Urinary bladder (tissue), 4 donors: Measurements from ENCODE around the gene MMP15. TPM values are rescaled to one million over a fixed set of nuclear protein-coding genes. Genes with fewer than 3 reads are reported as not detected.
"Not testable (repeated sequence)": the region's sequence is repeated elsewhere in the genome, so short reads cannot be mapped to it uniquely, and the experiment has no call there.

Experiments
- DNase-seq: peaks from one replicate; pipeline ENCODE4 v3.0.0-alpha.2; 2015; ENCODE audit errors: extremely low spot score
- H3K27ac ChIP-seq: one replicate; pipeline ENCODE4 v1.5.1; 2013; ENCODE audit warnings: low read depth, mild to moderate bottlenecking, moderate library complexity
- H3K36me3 ChIP-seq: one replicate; pipeline ENCODE4 v1.6.1; 2013; ENCODE audit warnings: mild to moderate bottlenecking, moderate library complexity; ENCODE audit not compliant: insufficient read depth
- H3K4me1 ChIP-seq: one replicate; pipeline ENCODE4 v1.6.1; 2013; ENCODE audit warnings: mild to moderate bottlenecking, moderate library complexity; ENCODE audit not compliant: insufficient read depth
- H3K4me3 ChIP-seq: one replicate; pipeline ENCODE4 v1.5.1; 2013; ENCODE audit warnings: low read depth, low read length
- WGBS: extraction: QIAGEN DNeasy Blood & Tissue Kit; methylation state at CpG from one replicate; pipeline ENCODE4 v1.1.7; 2013; 5-methylcytosine and 5-hydroxymethylcytosine counted together
- polyA plus RNA-seq: library from polyadenylated mRNA; stranded (reverse); fragments of 200-250 nt; gene quantifications from one replicate; pipeline ENCODE4 v1.2.3, GENCODE V29; 2013
- total RNA-seq: library from RNA; depleted of rRNA; stranded (reverse); fragments of >200 nt; gene quantifications from one replicate; pipeline ENCODE4 v1.2.3, GENCODE V29; 2014
- donor health status: healthy with polysubstance abuse.
- donor health status: healthy.

MMP15 gene
- total RNA-seq (10.6 TPM), polyA plus RNA-seq (11.1 TPM)

- under 1% methylated on average over 90 of the region's 90 CpGs for WGBS
- Histone ChIP-seq H3K36me3 (no peaks in the 10 kb centered on the region), H3K27ac (peak within 1 kb of the TSS; percentile 42), H3K4me1 (no peaks in the 10 kb centered on the region), H3K4me3 (peak within 1 kb of the TSS; percentile 61)
- DNase-seq: no peak
Observed at GRCh38 chr16:58025351-58026138, at the start of gene MMP15. MMP15 (plus strand) TSS chr16:58025754; CDS start chr16:58026351, 597 bp downstream.

DNA sequence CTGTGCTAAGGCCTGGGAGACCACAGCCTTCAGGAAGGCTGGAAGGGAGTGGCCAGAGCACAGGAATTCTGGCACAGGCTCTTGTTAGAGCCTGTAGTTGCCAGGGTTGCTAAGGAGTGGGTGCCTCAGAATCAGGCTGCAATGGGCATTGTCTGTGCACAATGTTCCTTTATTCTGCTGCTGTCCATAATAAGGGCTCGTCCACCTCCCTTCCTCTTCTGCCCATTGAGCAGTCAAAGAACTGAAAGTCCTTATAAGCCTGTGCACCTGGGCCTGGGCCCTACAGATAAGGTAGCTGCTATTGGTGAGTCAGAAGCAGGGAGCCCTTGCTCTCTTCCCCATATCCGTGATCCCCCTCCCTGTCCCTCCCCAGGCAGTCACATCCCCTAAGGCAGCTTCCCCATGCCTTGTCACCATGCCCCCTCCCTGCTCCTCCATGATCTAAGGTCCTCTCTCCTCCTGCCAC, 49.2 kb upstream of the MMP15 start:
- Histone ChIP-seq H3K36me3 (no peaks in the 10 kb centered on the region), H3K4me3 (no peak overlapping the region), H3K27ac (no peak overlapping the region), H3K4me1 (no peaks in the 10 kb centered on the region)
- 41% methylated on average over 2 of the region's 2 CpGs for WGBS
- no peak for DNase-seq

- Histone ChIP-seq H3K27ac (no peak overlapping the region), H3K4me3 (no peak overlapping the region), H3K4me1 (no peaks in the 10 kb centered on the region), H3K36me3 (no peaks in the 10 kb centered on the region)
- DNase-seq: no peak
- WGBS: 81% methylated on average over 12 of the region's 12 CpGs
Observed at GRCh38 chr16:57977418-57978069, 48.0 kb upstream of the MMP15 start.

GRCh38 chr16:57978070-57978465, 47.5 kb upstream of the MMP15 start:
- H3K4me1 ChIP-seq, H3K27ac ChIP-seq, H3K4me3 ChIP-seq, H3K36me3 ChIP-seq, DNase-seq: not testable (repeated sequence)
- 96% methylated on average over 2 of the region's 2 CpGs for WGBS

DNA sequence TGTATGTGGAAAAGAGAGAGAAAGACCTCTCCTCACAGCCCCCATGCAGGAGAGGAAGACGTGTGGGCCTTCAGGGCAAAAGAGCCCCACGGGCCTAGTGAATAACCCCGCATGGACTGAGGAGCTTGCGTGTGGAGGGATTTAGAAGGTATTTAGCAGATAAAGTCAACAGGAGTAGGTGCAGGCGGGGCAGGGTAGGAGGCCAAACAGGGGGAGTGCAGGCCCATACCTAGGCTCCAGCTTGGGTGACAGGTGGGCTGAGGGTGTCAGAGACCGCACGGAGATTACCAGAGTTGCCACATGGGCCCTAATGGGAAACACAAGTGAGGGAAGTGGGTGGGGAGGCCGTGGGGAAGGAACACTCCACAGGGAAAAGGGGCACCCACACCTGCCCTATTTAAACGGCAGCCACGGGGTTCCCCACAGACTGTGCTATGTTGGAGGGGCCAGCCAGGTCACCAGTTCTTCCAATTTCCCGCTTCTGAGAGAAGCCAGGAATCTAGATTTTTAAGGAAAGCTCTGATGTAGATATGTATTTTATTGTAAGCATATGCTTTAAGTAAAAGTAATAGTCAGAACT, 46.5 kb upstream of the MMP15 start:
- H3K4me3 ChIP-seq: no peak overlapping the region
- H3K36me3 ChIP-seq: no peaks in the 10 kb centered on the region
- H3K4me1 ChIP-seq: no peaks in the 10 kb centered on the region
- DNase-seq: no peak
- no peak overlapping the region for H3K27ac ChIP-seq
- WGBS: 80% methylated on average over 11 of the region's 11 CpGs

- Histone ChIP-seq H3K36me3 (no peaks in the 10 kb centered on the region), H3K27ac (no peak overlapping the region), H3K4me3 (no peak overlapping the region), H3K4me1 (no peaks in the 10 kb centered on the region)
- no peak for DNase-seq
- WGBS: 92% methylated on average over 7 of the region's 7 CpGs
Observed at GRCh38 chr16:57981636-57982035, 43.9 kb upstream of the MMP15 start.

DNA sequence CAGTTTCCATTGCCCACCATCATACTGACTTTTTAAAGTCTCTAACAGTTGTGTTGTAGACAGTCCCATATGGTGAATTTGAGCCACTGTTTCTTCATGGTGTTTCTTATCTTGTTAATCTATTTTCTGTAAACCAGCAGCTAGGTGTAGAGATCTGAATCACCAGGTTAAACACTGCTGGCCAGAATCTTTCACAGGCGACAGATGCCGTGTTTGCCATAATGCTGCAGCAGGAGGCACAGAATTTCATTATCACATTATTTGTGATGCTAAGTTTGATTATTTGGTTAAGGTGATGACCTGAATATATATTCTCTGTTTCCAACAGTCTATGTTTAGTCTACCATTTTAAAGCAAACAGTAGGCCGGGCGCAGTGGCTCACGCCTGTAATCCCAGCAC, 43.2 kb upstream of the MMP15 start:
- 61% methylated on average over 5 of the region's 5 CpGs for WGBS
- Histone ChIP-seq H3K36me3 (no peaks in the 10 kb centered on the region), H3K4me3 (no peak overlapping the region), H3K4me1 (no peaks in the 10 kb centered on the region), H3K27ac (no peak overlapping the region)
- no peak for DNase-seq

GRCh38 chr16:57984443-57985203, 40.9 kb upstream of the MMP15 start:
- 9% methylated on average over 64 of the region's 64 CpGs for WGBS
- H3K4me3 ChIP-seq: peak overlapping the region; percentile 49
- peak overlapping the region; percentile 24 for H3K27ac ChIP-seq
- H3K36me3 ChIP-seq: no peaks in the 10 kb centered on the region
- peak; percentile 77 for DNase-seq
- H3K4me1 ChIP-seq: no peaks in the 10 kb centered on the region

GRCh38 chr16:57985204-57986181, 40.1 kb upstream of the MMP15 start:
- Histone ChIP-seq H3K4me1 (no peaks in the 10 kb centered on the region), H3K27ac (peak overlapping the region; percentile 32), H3K4me3 (peak overlapping the region; percentile 49), H3K36me3 (no peaks in the 10 kb centered on the region)
- DNase-seq: no peak
- WGBS: 15% methylated on average over 62 of the region's 62 CpGs

- H3K4me3 ChIP-seq: no peak overlapping the region
- peak overlapping the region; percentile 32 for H3K27ac ChIP-seq
- no peak for DNase-seq
Observed at GRCh38 chr16:57986196-57986595, 39.4 kb upstream of the MMP15 start.

DNA sequence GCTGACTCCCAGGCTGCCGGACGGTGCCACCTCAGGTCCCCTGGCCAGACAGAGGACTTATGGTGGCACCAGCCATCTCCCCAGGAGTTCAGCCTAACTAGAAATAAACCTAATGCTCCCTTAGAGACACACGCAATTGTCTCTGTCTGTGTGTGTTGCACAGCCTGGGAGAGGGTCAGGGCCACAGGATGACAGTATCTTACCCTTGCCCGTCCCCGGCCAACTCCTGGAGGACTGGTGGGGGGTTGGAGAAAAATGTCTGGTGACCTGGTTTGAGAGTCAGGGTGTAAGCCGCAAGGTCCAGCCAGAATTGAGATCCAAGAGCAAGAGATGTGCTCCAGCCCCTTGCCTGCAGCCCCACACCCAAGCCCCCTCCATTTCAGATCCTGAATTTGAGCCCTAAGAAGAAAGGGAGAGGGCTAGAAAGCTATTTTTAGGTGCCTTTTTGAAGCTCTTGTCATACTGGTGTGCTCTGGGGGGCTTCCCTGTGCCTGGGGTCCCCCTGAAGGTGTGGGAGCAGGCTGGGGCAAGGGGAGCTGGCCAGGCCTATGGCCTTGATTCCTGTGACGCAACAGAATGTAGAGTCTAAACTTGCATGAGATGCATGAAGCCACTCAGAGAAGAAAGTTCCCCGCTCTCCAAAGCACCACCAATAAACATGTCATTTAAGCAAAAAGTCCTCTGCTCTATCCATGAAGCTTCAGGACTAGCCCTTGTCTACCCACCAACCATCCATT, 37.9 kb upstream of the MMP15 start:
- 96% methylated on average over 8 of the region's 8 CpGs for WGBS
- Histone ChIP-seq H3K27ac (no peak overlapping the region), H3K4me1 (no peaks in the 10 kb centered on the region), H3K4me3 (no peak overlapping the region), H3K36me3 (no peaks in the 10 kb centered on the region)
- DNase-seq: no peak

More at GRCh38 chr16:57986196-57986595, 39.4 kb upstream of the MMP15 start:
- 65% methylated on average over 9 of the region's 9 CpGs for WGBS
- no peaks in the 10 kb centered on the region for H3K36me3 ChIP-seq
- no peaks in the 10 kb centered on the region for H3K4me1 ChIP-seq

GRCh38 chr16:57988929-57989328, 36.6 kb upstream of the MMP15 start:
- H3K27ac ChIP-seq: no peak overlapping the region
- H3K36me3 ChIP-seq: no peaks in the 10 kb centered on the region
- DNase-seq: no peak
- H3K4me3 ChIP-seq: no peak overlapping the region
- no peaks in the 10 kb centered on the region for H3K4me1 ChIP-seq
- 72% methylated on average over 1 of the region's 1 CpG for WGBS
